ENCODE measurements around the gene ASB2.

DNA sequence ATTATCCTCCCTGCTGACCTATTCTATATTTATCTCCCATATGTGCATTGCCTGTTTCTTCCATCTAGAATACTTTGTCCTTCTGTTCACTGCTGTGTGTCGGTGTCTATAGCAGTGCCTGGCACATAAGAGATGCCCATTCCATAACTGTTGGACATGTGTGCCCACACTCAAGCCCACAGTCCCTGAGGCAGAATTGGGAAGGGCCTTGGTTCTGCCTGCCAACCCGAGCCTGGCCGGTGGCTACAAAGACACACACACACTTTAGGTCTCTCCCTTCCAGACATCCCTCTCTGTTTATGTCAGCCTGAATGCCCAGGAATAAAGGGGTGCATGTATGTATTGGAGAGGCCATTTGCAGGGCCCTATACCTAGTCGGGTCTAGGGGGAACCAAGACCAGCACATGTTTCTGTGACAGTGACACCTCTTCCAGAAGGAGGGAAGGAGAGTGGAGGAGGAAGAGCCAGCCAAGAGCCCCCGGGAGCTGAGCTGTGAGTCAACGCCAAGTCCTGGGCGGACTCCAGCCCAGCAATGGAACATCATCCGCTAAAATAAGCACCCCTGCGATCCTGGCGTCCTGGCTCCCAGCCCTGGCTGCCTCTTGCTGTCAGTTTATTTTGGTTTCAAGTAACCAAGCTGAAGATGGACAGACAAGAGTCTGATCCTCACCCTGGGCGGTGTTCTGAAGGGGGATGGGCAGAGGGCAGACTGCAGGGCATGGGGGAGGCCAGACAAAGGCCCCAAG, 4.3 kb upstream of the ASB2 start:
- TF ChIP-seq, protein P1, sequence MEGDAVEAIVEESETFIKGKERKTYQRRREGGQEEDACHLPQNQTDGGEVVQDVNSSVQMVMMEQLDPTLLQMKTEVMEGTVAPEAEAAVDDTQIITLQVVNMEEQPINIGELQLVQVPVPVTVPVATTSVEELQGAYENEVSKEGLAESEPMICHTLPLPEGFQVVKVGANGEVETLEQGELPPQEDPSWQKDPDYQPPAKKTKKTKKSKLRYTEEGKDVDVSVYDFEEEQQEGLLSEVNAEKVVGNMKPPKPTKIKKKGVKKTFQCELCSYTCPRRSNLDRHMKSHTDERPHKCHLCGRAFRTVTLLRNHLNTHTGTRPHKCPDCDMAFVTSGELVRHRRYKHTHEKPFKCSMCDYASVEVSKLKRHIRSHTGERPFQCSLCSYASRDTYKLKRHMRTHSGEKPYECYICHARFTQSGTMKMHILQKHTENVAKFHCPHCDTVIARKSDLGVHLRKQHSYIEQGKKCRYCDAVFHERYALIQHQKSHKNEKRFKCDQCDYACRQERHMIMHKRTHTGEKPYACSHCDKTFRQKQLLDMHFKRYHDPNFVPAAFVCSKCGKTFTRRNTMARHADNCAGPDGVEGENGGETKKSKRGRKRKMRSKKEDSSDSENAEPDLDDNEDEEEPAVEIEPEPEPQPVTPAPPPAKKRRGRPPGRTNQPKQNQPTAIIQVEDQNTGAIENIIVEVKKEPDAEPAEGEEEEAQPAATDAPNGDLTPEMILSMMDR (IDR thresholded peaks at IDR 0.05; ENCODE audit: borderline replicate concordance, extremely low read depth, low read length, poor library complexity, severe bottlenecking): no peak
- no peak for TF ChIP-seq EZH2 (IDR thresholded peaks at IDR 0.05; ENCODE audit: borderline replicate concordance, low read depth, low read length, severe bottlenecking)

Data from DND-41 (cell line).